ENCODE data around the gene ISOC2.
"Not testable (repeated sequence)": the region's sequence is repeated elsewhere in the genome, so short reads cannot be mapped to it uniquely, and the experiment has no call there.

ISOC2 gene

DNA sequence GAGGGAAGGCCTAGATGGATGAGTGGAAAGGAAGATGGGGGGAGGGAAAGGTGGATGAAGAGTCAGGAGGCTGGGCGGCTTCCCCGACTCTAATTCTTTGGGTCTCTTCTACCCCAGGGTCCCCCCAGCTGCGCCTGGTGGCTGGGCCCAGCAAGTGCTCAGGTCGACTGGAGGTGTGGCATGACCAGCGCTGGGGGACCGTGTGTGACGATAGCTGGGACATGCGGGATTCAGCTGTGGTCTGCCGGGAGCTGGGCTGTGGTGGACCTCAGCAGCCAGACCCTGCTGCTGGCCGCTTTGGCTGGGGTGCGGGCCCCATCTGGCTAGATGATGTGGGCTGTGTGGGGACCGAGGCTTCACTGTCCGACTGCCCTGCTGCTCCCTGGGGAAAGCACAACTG, 36.3 kb upstream of the ISOC2 start:
- TF ChIP-seq EZH2 (IDR thresholded peaks at IDR 0.05; ENCODE audit: borderline replicate concordance, low read depth, low read length, severe bottlenecking) (no peak), CTCF (IDR thresholded peaks at IDR 0.05; ENCODE audit: borderline replicate concordance, extremely low read depth, low read length, poor library complexity, severe bottlenecking) (no peak)
- H3K9ac ChIP-seq (ENCODE audit: low read depth, low read length): no peak overlapping the region
- no peaks in the 10 kb centered on the region for H3K79me2 ChIP-seq (ENCODE audit: insufficient read depth, low read length)
- no peak overlapping the region for H3K4me2 ChIP-seq (ENCODE audit: insufficient read depth, low read length)
- H3K27ac ChIP-seq (ENCODE audit: low read length): no peak overlapping the region
- H3K36me3 ChIP-seq (ENCODE audit: insufficient read depth, low read length): no peaks in the 10 kb centered on the region
- no peaks in the 10 kb centered on the region; the same call in 1 of the 2 replicates for H4K20me1 ChIP-seq (ENCODE audit: insufficient read depth, low read length)
- ATAC-seq (ENCODE audit: insufficient read depth, low read depth) (no peak), DNase-seq (no peak)
- 0 out of 2 replicates have a peak, but pooled peaks cover 8% of the 10 kb centered on the region for H3K4me1 ChIP-seq (ENCODE audit: insufficient read depth, low read length)
- H2AFZ ChIP-seq (ENCODE audit: low read depth, low read length): no peak overlapping the region
- no peaks in the 10 kb centered on the region for H3K27me3 ChIP-seq (ENCODE audit: insufficient read depth, low read length, poor library complexity)
- H3K4me3 ChIP-seq (ENCODE audit: low read depth in 1 of 2, low read length in 2 of 2): no peak overlapping the region
- H3K9me3 ChIP-seq (ENCODE audit: insufficient read depth, low read length, severe bottlenecking): no peaks in the 10 kb centered on the region

DNA sequence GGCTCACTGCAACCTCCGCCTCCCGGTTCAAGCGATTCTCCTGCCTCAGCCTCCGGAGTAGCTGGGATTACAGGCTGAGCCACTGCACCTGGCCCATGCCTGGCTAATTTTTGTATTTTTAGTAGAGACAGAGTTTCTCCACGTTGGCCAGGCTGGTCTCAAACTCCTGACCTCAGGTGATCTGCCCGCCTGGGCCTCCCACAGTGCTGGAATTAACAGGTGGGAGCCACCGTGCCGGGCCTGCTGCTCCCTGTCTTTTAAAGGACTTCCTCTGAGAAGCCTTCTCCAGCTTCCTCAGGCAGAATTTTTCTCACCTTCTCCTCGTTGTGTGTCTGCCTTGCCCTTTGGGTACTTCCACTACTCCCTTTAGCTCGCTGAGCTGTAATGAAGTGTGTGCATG, 35.4 kb upstream of the ISOC2 start:
- H3K9ac ChIP-seq (ENCODE audit: low read depth, low read length); H3K4me2 ChIP-seq (ENCODE audit: insufficient read depth, low read length): not testable (repeated sequence)

GRCh38 chr19:55495646-55496349, 34.4 kb upstream of the ISOC2 start:
- no peak for DNase-seq
- TF ChIP-seq EZH2 (IDR thresholded peaks at IDR 0.05; ENCODE audit: borderline replicate concordance, low read depth, low read length, severe bottlenecking): no peak
- no peak for TF ChIP-seq CTCF (IDR thresholded peaks at IDR 0.05; ENCODE audit: borderline replicate concordance, extremely low read depth, low read length, poor library complexity, severe bottlenecking)
- 0 out of 2 replicates have a peak, but pooled peaks cover 5% of the 10 kb centered on the region for H3K4me1 ChIP-seq (ENCODE audit: insufficient read depth, low read length)
- H3K4me2 ChIP-seq (ENCODE audit: insufficient read depth, low read length): no peak overlapping the region
- H3K79me2 ChIP-seq (ENCODE audit: insufficient read depth, low read length): no peaks in the 10 kb centered on the region
- no peak overlapping the region for H3K27ac ChIP-seq (ENCODE audit: low read length)
- ATAC-seq (ENCODE audit: insufficient read depth, low read depth): no peak
- H3K9me3 ChIP-seq (ENCODE audit: insufficient read depth, low read length, severe bottlenecking): no peaks in the 10 kb centered on the region
- no peak overlapping the region for H3K4me3 ChIP-seq (ENCODE audit: low read depth in 1 of 2, low read length in 2 of 2)
- no peaks in the 10 kb centered on the region for H3K36me3 ChIP-seq (ENCODE audit: insufficient read depth, low read length)
- no peak overlapping the region for H3K9ac ChIP-seq (ENCODE audit: low read depth, low read length)
- no peaks in the 10 kb centered on the region for H3K27me3 ChIP-seq (ENCODE audit: insufficient read depth, low read length, poor library complexity)
- no peaks in the 10 kb centered on the region; the same call in 1 of the 2 replicates for H4K20me1 ChIP-seq (ENCODE audit: insufficient read depth, low read length)
- H2AFZ ChIP-seq (ENCODE audit: low read depth, low read length): no peak overlapping the region

More for the DNA sequence above, 35.4 kb upstream of the ISOC2 start:
- H3K27me3 ChIP-seq (ENCODE audit: insufficient read depth, low read length, poor library complexity); ATAC-seq (ENCODE audit: insufficient read depth, low read depth); H3K27ac ChIP-seq (ENCODE audit: low read length); DNase-seq; H4K20me1 ChIP-seq (ENCODE audit: insufficient read depth, low read length); H3K9me3 ChIP-seq (ENCODE audit: insufficient read depth, low read length, severe bottlenecking); H3K79me2 ChIP-seq (ENCODE audit: insufficient read depth, low read length); H3K36me3 ChIP-seq (ENCODE audit: insufficient read depth, low read length); H2AFZ ChIP-seq (ENCODE audit: low read depth, low read length); H3K4me1 ChIP-seq (ENCODE audit: insufficient read depth, low read length); H3K4me3 ChIP-seq (ENCODE audit: low read depth in 1 of 2, low read length in 2 of 2): not testable (repeated sequence)

DNA sequence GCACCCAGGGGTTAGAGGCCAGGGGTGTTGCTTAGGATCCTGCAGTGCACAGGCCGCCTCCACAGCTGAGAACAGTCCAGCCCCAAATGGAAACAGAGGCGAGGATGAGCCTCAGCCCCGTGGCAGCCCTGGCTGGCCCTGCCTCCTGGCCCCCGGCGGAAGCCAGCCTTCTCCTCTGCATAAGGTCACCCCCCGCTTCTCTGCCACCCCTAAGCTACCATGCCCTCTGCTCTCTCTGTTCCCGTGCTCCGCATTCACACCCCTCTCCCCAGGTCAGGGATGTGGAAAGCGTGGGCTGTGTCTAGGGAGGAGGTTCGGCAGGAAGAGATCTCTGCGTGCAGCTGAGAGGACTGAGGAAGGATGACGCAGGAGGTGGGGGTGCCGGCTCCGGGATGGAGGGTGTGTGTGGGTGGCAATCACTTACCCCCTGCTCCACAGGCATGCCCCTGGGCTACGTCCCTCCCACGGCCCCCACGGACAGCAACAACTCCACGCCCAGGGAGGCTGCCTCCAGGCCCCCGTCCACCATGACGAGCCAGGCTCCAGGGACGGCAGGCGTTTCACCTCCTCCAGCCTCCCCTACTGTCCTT, 32.8 kb upstream of the ISOC2 start:
- H3K4me2 ChIP-seq (ENCODE audit: insufficient read depth, low read length): no peak overlapping the region

More for the DNA sequence above, 32.8 kb upstream of the ISOC2 start:
- Histone ChIP-seq H2AFZ (ENCODE audit: low read depth, low read length) (no peak overlapping the region), H3K27ac (ENCODE audit: low read length) (no peak overlapping the region), H3K4me1 (ENCODE audit: insufficient read depth, low read length) (no peaks in the 10 kb centered on the region), H4K20me1 (ENCODE audit: insufficient read depth, low read length) (no peaks in the 10 kb centered on the region; the same call in 1 of the 2 replicates), H3K27me3 (ENCODE audit: insufficient read depth, low read length, poor library complexity) (no peaks in the 10 kb centered on the region), H3K4me3 (ENCODE audit: low read depth in 1 of 2, low read length in 2 of 2) (no peak overlapping the region), H3K36me3 (ENCODE audit: insufficient read depth, low read length) (no peaks in the 10 kb centered on the region), H3K9me3 (ENCODE audit: insufficient read depth, low read length, severe bottlenecking) (no peaks in the 10 kb centered on the region), H3K9ac (ENCODE audit: low read depth, low read length) (no peak overlapping the region), H3K79me2 (ENCODE audit: insufficient read depth, low read length) (no peaks in the 10 kb centered on the region)
- no peak for TF ChIP-seq CTCF (IDR thresholded peaks at IDR 0.05; ENCODE audit: borderline replicate concordance, extremely low read depth, low read length, poor library complexity, severe bottlenecking)
- TF ChIP-seq EZH2 (IDR thresholded peaks at IDR 0.05; ENCODE audit: borderline replicate concordance, low read depth, low read length, severe bottlenecking): no peak
- no peak for DNase-seq
- ATAC-seq (ENCODE audit: insufficient read depth, low read depth): peak; percentile 46; the same call in 2 of the 3 replicates

Measured in DND-41 (cell line).